UCSD-AML1 (cell line): ENCODE data around the gene EMILIN3.

Experiments used
- DNase-seq: peaks from one replicate; lab custom pipeline; 2025; ENCODE audit not compliant: unreplicated experiment; lab: John Stamatoyannopoulos, UW

Gene EMILIN3

GRCh38 chr20:41347523-41348429 lies 18.8 kb downstream of the EMILIN3 start:
- no peak for DNase-seq

DNA sequence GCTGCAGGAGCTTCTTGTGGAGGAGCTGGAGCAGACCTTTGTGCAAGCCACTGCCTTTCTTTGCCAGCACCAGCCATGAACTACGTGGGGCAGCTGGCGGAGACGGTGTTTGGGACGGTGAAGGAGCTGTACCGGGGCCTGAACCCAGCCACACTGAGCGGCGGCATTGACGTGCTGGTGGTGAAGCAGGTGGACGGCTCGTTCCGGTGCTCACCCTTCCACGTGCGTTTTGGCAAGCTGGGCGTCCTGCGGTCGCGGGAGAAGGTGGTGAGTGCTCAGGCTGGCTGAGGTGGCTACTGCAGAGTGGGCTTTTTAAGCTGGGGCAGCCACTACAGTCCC lies 20.9 kb downstream of the EMILIN3 start:
- no peak for DNase-seq

DNA sequence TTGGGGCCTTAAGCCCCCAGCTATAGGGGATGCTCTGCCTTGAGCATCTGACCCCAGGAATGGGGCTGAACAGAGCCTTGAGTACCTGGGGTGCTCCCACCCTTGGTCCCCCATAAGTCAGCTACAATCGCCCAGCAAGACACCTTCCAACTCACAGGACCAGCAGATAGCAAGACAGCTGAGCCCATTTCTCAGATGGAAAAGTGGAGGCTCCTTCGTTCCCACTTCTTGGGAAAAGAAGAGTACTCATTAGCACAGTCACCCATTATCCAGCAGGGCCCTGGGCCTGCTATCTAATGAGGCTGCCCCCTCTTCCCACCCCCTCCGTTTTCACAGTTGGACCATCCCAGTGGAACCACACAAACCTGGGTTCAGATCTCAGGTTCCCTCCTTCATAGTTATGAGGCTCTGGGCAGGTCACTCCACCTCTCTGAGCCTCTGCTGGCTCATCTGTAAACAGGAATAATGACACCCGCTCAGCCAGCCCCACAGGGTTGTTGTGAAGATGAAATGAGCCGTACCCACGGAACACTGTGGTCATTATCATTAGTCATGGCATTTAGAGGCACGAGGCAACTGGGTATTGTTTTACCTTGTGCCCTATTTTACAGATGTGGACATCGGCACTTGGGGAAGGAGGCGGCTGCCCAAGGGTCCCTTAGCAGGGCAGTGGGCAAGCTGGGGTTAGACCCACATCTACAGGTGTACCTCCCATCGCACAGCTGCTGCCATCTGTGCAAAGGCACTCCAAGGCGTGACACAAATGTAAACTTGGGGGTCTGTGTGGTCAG lies 21.5 kb downstream of the EMILIN3 start:
- no peak for DNase-seq

DNA sequence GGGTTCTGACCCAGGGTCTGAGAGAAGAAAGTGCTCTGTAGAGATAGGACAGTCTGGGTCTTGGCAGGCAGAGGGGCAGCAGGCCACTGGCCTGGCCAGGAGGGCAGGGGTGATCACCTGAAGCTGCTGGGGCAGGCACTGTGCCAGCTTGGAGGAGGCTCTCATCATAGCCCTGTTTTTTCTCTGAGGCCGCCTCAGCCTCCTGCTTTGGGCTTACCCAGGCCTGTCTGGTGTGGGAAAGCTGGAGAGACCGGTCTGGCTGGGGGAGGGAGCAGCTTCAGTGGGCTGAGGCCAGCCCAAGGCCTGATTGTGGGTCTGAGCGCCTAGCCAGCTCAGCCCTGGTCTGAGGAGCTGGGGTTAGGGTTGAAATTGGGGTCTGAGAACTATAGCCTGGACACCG lies 22.1 kb downstream of the EMILIN3 start:
- DNase-seq: no peak

- no peak for DNase-seq
Measured at GRCh38 chr20:41342474-41343464, 23.8 kb downstream of the EMILIN3 start.

DNA sequence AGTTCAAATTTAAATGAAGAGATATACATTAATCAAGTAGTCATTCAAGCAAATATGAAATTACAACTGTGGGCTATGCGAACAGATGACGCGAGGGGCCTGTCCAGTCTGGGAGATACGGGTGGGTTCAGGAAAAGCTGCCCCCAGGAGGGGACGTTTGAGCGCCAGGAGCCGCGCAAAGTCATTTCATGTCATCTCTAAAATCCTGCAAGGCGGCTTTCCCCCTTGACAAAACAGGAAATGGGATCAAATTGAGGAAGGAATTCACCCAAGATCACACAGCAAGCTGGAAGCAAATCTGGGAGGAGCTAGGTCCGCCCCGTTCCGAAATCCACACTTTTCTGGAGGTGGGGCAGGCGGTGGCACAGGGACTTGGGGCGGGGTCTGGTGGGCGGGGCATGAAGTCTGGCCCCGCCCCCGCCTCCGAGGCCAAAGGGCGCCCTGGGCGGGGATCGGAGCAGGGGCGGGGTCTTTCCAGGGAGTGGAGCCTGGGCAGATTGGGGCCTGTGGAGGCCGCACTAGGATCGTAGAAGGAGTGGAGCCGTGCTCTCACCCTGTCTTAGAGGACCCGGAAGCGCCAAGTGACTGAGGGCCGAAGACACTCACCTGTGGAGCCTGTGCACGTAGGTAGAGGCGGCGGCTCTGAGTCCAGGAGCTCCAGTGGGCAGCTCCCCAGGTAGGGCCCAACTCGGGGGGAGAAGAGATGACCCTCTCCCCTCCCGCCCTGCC lies 26.1 kb downstream of the EMILIN3 start, which contains the start of gene LPIN3:
LPIN3 (plus strand) TSS at position 495 of the 729 bp plus-strand sequence. CDS start 4,983 bp downstream, outside the sequence.
- DNase-seq: peak; percentile 75

DNA sequence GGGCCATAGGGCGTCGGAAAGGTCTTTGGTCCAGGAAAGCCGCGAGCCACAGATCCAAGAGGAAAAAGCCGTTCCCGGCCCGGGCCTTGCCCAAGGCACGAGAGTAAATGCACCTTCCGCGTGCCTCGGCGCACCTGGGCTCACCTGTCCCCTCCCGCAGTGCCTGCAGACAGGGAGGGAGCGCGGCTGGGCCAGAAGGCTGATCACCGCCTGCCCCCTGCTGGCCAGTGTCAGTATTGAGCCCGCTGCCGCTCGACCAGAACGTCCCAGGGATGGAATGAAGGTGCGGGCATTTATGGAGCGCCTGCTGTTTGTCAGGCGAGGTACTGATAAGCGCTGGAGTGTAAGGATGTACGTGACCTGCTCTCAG lies 26.7 kb downstream of the EMILIN3 start:
- peak; percentile 77 for DNase-seq

DNA sequence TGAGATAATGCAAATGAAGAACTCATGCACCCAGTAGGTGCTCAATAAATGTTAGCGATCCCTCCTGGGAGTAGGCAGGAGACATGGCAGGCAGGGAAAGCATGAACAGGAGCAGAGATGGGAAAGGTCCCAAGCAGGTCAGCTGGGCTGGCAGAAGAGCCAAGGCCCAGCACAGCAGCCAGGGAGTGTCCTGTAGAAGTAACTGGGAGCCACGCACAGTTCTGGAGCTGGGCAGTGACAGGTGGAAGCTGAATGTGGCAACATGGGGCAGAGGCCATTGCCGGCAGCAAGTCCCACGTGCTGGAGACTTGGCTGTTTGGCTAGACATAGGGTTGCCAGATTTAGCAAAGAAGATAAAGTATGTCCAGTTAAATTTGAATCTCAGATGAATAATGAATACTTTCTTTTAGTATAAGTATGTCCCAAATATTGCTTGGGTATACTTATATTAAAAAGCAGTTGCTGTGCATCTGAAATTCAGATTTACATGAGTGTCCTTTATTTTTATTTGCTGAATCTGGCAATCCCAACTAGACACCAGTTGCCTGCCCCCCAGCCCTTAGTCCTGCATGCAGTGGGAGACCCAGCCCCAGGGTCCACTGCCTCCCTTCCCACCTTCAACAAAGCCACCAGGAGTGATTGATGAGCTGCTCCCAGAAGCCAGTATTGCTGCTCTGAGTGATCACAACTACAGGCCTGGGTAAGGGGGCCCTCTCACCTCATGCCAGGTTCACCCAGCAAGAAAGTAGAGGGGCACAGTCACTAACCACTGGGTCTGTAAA lies 29.7 kb downstream of the EMILIN3 start:
- no peak for DNase-seq

DNA sequence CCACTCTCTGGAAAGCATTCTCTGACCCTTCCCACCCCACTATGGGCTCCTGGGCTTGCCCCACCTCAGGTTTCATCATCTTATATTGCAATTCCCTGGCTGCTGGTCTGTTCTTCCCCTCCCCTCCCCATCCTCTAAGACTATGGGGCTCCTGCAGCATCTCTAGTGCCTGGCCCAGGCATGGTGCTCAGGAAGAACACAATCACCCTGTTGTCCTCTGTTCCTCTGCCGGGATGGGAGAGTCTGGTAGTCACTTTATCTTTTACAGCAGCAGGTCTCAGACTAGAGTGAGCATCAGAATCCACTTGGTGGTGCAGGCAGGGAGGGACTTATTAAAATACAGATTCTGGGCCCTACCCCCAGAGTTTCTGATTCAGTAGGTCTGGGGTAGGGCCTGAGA lies 31.0 kb downstream of the EMILIN3 start:
- DNase-seq: no peak

GRCh38 chr20:41334443-41335421 lies 31.9 kb downstream of the EMILIN3 start:
- DNase-seq: no peak

GRCh38 chr20:41334036-41334435 lies 32.6 kb downstream of the EMILIN3 start:
- DNase-seq: no peak

DNA sequence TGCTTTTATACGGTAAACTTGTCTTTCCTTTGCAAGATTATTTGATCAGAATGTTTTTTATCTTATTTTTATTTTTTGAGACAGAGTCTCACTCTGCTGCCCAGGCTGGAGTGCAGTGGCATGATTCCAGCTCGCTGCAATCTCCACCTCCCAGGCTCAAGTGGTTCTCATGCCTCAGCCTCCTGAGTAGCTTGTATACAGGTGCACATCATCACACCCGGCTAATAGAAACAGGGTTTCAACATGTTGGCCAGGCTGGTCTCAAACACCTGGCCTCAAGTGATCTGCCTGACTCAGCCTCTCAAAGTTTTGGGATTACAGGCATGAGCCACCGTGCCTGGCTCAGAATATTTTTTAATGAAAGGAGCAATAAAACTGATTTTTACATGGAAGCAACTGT lies 34.9 kb downstream of the EMILIN3 start:
- no peak for DNase-seq

DNA sequence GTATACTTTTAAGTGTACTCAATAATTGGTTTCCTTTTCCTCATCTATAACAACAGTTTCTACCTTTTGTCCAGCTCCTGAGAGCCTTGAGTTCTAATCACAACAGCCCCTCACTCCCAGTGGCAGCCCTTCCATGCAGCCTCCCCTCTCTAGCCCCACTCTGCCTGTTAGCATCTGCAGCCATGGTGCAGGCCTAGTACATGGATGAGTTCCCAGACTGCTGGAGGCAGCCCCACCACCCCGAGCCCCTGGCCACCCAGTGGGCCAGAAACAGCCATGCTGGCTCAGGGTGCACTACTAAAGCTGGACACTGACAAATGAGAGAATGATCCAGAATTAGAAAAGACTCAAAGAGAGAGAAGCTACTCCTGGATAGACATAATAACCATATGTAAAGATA lies 35.7 kb downstream of the EMILIN3 start:
- no peak for DNase-seq

DNA sequence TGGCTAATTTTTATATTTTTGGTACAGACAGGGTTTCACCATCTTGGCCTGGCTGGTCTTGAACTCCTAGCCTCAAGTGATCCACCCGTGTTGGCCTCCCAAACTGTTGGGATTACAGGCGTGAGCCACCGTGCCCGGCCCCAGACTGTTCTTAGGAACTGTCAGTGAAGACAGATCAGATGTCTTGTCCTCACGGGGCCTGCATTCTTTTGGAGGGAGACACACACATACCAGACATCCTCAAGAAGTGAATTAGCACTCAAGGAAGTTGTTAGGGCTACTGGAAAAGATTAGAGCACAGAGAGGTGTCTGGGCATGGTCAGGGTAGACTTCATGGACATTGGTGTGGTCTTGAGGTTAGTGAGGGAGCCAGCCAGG lies 36.3 kb downstream of the EMILIN3 start:
- DNase-seq: no peak

DNA sequence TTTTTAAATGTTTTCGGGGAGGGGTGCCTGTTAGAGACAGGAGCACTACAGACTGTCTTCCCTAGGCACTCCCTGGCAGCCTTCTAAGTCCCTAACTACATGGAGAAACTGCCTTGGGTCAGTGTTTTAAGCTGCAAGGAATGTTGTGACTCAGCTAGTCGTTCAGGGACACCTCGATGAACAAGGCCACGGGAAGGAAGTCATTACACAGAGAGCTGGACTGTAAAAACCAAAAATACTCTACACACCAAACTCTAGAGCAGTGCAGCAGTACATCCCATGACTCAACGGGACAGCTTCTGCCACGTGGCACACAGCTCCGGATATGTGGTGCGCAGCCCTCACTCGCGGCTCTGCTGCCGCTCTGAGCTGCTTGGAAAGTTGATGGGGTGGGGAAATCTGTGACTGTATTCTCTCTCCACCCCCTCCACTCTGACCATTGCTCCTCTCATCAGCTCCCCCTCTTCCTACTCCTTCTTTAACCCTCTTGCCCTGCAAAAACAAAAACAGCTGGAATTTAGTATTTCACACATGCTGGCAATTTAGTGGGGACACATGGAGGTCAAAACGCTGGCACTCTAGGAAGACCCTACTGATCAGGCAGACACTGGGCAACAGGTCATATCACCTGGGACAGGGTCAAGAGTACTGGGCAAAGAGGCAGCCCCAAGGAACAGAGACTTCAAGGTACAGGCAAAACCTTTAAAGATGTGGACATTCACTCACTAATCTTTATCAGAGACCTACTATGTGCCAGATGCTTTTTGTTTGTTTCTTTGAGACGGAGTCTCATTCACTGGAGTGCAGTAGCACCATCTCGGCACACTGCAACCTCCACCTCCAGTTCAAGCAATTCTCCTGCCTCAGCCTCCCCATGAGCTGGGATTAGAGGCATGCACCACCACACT lies 36.9 kb downstream of the EMILIN3 start:
- DNase-seq: peak; percentile 84

- no peak for DNase-seq
Measured at GRCh38 chr20:41327178-41327577, 39.4 kb downstream of the EMILIN3 start.

- DNase-seq: no peak
Measured at GRCh38 chr20:41320976-41321375, 45.6 kb downstream of the EMILIN3 start.
